ENCODE measurements around the gene EXOC4.

The EXOC4 gene

DNA sequence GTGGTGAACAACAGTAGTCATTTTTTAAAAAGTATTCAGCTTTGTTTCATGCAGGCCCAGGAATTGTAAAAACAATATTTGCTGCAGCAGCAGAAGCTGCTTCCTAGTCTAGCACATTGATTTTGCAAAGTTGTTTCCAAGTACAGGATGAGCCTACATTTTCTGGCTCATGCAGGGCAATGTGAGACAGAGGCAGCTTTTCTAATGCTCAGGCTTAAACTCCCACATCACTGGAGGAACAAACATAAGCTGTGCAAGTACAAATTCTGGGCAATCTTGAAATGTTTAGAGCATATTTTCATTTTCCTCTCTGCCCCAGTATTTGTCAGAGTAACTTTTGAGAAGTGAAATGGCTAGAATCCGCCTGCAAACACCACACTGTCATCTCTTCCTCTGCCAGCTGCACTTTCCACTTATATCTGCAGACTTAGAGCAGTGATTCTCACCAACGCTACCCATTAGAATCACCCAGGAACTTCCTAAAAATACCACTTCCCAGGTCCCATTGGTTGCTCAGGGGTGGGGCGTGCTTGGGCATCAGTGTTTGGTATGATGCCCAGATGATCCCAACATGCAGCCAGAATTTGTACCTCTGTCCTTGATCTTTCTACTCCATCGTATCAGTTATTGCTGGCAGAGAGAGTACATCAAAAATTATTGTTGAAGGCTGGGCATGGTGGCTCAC, 570.1 kb downstream of the EXOC4 start:
- no peak for DNase-seq
- H3K4me1 Mint-ChIP-seq (ENCODE audit: low read depth in 2 of 2): peaks cover 2 to 4% of the 10 kb centered on the region in 2 donors
- no peak overlapping the region for H3K27ac Mint-ChIP-seq
- H3K4me3 Mint-ChIP-seq: no peak overlapping the region
- no peak for ATAC-seq (replicated peaks)
- H3K9me3 Mint-ChIP-seq: no peaks in the 10 kb centered on the region
- H3K36me3 Mint-ChIP-seq (ENCODE audit: insufficient read depth): peaks cover 16% of the 10 kb centered on the region
- no peaks in the 10 kb centered on the region for H3K27me3 Mint-ChIP-seq

DNA sequence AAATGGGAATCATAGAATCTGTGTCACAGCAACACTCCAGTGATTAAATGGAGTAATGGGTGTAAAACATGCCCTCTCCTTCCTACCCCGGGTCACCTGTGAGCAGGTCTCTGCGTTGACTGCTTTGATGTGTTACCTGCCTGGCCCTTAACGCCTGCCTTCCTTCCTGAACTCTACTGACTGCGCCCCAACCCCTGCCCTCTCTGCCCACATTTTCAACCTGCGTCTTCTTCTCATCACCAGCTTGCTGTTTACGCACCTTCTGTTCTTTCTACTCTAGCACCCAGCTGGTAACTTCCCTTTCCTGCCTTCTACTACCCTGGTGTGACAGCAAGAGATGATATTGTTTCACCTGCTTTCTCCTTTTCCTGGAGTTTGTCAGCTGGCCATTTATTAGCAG, 571.3 kb downstream of the EXOC4 start:
- Mint-ChIP-seq H3K27me3 (no peaks in the 10 kb centered on the region), H3K9me3 (no peaks in the 10 kb centered on the region), H3K36me3 (ENCODE audit: insufficient read depth) (peaks cover 8% of the 10 kb centered on the region), H3K27ac (no peak overlapping the region), H3K4me1 (ENCODE audit: low read depth in 2 of 2) (peaks cover 2 to 4% of the 10 kb centered on the region in 2 donors), H3K4me3 (no peak overlapping the region)
- ATAC-seq (replicated peaks): no peak
- DNase-seq: no peak

- ATAC-seq (replicated peaks): no peak
These were observed 575.1 kb downstream of the EXOC4 start for GRCh38 chr7:133827707-133828623.

DNA sequence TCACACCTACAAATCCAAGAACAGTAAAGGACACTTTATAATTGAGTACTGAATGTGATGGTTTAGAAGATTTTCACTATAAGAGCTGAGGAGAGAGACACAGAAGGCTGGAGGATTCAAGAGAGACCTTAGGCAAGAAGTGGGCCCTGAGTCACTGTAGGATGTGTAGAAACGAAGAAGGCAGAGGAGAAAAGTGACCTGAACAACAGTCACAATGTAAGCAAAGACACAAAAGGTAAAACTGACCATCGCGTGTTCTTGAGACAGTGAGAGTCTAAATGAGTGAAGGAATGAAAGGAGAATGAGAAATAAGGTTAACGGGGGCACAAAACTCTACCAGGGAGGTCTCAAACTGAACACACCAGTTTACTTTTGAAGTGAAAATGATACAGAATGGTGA, 576.0 kb downstream of the EXOC4 start:
- Mint-ChIP-seq H3K4me3 (no peak overlapping the region), H3K27me3 (no peaks in the 10 kb centered on the region), H3K36me3 (ENCODE audit: insufficient read depth) (no peaks in the 10 kb centered on the region), H3K4me1 (ENCODE audit: low read depth in 2 of 2) (peaks cover 0 to 4% of the 10 kb centered on the region in 2 donors), H3K27ac (no peak overlapping the region), H3K9me3 (no peaks in the 10 kb centered on the region)
- no peak for ATAC-seq (replicated peaks)
- no peak for DNase-seq

More at GRCh38 chr7:133827707-133828623, 575.1 kb downstream of the EXOC4 start:
- H3K27ac Mint-ChIP-seq: no peak overlapping the region
- no peak overlapping the region for H3K4me3 Mint-ChIP-seq
- H3K36me3 Mint-ChIP-seq (ENCODE audit: insufficient read depth): peaks cover 4% of the 10 kb centered on the region
- no peaks in the 10 kb centered on the region for H3K9me3 Mint-ChIP-seq
- peaks cover 0 to 4% of the 10 kb centered on the region in 2 donors for H3K4me1 Mint-ChIP-seq (ENCODE audit: low read depth in 2 of 2)
- DNase-seq: no peak
- no peaks in the 10 kb centered on the region for H3K27me3 Mint-ChIP-seq

DNA sequence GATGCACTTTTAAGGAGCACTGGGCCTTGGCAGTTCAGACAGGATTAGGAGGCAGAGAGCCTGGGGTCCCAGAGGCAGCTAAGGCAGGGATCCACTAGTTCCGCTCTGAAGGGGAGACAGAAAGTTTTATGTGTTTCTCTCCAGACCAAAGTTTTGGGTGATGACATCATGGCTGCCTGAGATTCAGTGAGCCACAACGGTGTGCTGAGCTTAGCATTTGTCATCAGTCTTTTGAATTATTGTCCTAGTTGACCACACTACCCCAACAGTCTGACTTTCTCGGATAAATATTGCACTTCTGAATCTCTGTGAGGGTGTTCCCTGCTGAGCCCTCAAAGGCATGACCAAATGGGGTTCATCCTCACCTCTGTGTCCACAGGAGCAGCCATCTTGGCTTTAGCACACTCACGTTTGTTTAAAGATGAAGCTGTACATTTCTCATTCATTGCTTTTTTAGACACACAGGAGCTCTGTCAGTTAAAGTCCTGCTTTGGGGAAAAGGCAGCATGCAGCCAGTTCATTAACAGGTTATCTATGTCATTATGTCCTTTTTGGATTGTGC, 576.5 kb downstream of the EXOC4 start:
- no peaks in the 10 kb centered on the region for H3K27me3 Mint-ChIP-seq
- H3K27ac Mint-ChIP-seq: no peak overlapping the region
- DNase-seq: no peak
- H3K36me3 Mint-ChIP-seq (ENCODE audit: insufficient read depth): no peaks in the 10 kb centered on the region
- H3K4me1 Mint-ChIP-seq (ENCODE audit: low read depth in 2 of 2): peaks cover 0 to 4% of the 10 kb centered on the region in 2 donors
- no peak for ATAC-seq (replicated peaks)
- H3K4me3 Mint-ChIP-seq: no peak overlapping the region
- H3K9me3 Mint-ChIP-seq: no peaks in the 10 kb centered on the region

DNA sequence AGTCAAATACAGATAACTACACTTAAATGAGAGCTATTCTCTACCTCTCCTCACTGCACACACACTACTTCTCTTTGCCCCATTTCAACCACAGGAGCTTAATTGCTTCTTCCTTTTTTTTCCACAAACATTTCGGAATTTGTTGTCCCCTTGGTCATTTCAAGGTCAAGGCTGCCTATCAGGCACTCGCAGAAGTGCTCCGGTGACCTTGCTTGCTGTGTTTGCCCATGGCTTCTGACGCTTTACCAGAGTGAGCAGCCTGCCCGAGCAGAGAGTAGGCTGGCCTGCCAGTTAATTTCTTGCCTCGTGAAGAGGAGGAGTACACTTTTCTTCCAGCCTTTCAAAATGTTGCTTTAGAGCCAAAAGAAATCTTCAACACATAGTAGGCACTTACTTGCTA, 577.2 kb downstream of the EXOC4 start:
- H3K27ac Mint-ChIP-seq: no peak overlapping the region
- no peak overlapping the region for H3K4me3 Mint-ChIP-seq
- no peaks in the 10 kb centered on the region for H3K36me3 Mint-ChIP-seq (ENCODE audit: insufficient read depth)
- DNase-seq (no peak), ATAC-seq (replicated peaks) (no peak)
- no peaks in the 10 kb centered on the region for H3K4me1 Mint-ChIP-seq (ENCODE audit: low read depth in 2 of 2)
- H3K27me3 Mint-ChIP-seq: no peaks in the 10 kb centered on the region
- H3K9me3 Mint-ChIP-seq: no peaks in the 10 kb centered on the region

- no peaks in the 10 kb centered on the region for H3K27me3 Mint-ChIP-seq
- no peaks in the 10 kb centered on the region for H3K36me3 Mint-ChIP-seq (ENCODE audit: insufficient read depth)
- no peak overlapping the region for H3K27ac Mint-ChIP-seq
- no peak for ATAC-seq (replicated peaks)
- DNase-seq: no peak
- H3K4me3 Mint-ChIP-seq: no peak overlapping the region
- H3K9me3 Mint-ChIP-seq: peaks cover 1 to 4% of the 10 kb centered on the region in 2 donors
- peaks cover 0 to 2% of the 10 kb centered on the region in 2 donors for H3K4me1 Mint-ChIP-seq (ENCODE audit: low read depth in 2 of 2)
These were observed 583.8 kb downstream of the EXOC4 start for GRCh38 chr7:133836666-133837065.

DNA sequence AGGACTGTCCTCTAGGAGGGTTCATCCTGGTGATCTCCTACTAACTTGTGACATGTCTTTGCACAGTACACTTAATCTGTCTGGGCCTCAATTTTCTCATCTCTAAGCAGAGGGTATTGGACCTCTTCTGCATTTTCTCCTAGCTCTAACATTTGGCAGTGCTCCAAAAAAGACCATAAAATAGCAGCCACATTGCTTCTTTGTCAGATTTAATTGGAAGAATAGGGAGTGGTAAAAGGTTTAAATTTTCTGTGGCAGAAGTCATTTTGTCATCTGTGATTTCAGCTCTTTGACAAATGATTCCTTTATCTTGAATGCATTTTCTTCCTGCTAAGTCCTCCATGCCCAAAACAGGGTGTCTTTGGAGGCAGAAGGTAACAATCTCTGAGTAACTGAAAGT, 584.3 kb downstream of the EXOC4 start:
- no peak overlapping the region for H3K27ac Mint-ChIP-seq
- H3K36me3 Mint-ChIP-seq (ENCODE audit: insufficient read depth): no peaks in the 10 kb centered on the region
- no peaks in the 10 kb centered on the region for H3K27me3 Mint-ChIP-seq
- peaks cover 1 to 4% of the 10 kb centered on the region in 2 donors for H3K9me3 Mint-ChIP-seq
- no peak overlapping the region for H3K4me3 Mint-ChIP-seq
- H3K4me1 Mint-ChIP-seq (ENCODE audit: low read depth in 2 of 2): peaks cover 0 to 2% of the 10 kb centered on the region in 2 donors
- ATAC-seq (replicated peaks): no peak
- no peak for DNase-seq

DNA sequence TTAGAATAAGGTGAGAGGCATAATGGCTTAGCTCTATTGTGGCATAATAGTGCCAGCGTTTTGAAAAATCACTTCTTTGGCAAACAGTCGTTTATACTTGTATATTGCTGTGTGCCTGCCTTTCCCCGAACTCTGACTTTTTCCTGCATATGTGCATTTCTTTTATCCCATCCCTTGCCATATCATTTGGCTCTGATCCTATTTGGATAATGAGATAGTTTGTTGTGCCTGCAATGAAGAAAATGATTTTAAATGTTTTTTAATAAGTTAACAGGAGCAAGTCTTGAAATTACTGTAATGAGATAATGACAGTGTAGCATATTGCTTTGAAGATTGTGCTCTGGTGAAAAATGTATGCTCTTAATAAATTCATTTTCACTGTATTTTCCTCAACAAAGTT, 586.2 kb downstream of the EXOC4 start:
- H3K4me1 Mint-ChIP-seq (ENCODE audit: low read depth in 2 of 2): peaks cover 0 to 2% of the 10 kb centered on the region in 2 donors
- H3K9me3 Mint-ChIP-seq: peaks cover 1 to 4% of the 10 kb centered on the region in 2 donors
- no peaks in the 10 kb centered on the region for H3K27me3 Mint-ChIP-seq
- H3K4me3 Mint-ChIP-seq: no peak overlapping the region
- ATAC-seq (replicated peaks): no peak
- H3K27ac Mint-ChIP-seq: no peak overlapping the region
- no peaks in the 10 kb centered on the region for H3K36me3 Mint-ChIP-seq (ENCODE audit: insufficient read depth)
- no peak for DNase-seq

GRCh38 chr7:133843341-133843740, 590.5 kb downstream of the EXOC4 start:
- DNase-seq: no peak
- Mint-ChIP-seq H3K36me3 (ENCODE audit: insufficient read depth) (peaks cover 2% of the 10 kb centered on the region), H3K4me1 (ENCODE audit: low read depth in 2 of 2) (peaks cover 4 to 5% of the 10 kb centered on the region in 2 donors), H3K9me3 (peaks cover 1 to 4% of the 10 kb centered on the region in 2 donors), H3K27ac (no peak overlapping the region), H3K27me3 (no peaks in the 10 kb centered on the region), H3K4me3 (no peak overlapping the region)
- ATAC-seq (replicated peaks): no peak

DNA sequence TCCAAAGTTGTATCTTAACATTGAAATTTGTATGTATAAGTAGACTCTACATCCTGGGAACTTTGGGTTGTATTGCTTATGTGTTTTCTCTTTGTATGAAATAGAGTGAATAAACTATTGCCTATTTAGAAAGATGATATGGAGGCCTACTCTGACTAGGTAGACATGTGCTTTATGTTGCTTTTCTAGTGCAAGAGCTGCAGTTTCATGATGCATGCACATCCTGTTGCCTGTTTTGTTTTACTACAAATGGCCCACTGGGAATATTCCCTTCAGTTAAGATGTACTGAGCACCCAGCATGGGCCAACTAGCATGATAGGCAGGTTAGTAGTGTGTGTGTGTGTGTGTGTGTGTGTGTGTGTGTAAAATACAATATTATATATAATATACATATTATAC, 592.1 kb downstream of the EXOC4 start:
- peaks cover 1 to 2% of the 10 kb centered on the region in 2 donors for H3K9me3 Mint-ChIP-seq
- H3K27me3 Mint-ChIP-seq: no peaks in the 10 kb centered on the region
- DNase-seq (no peak), ATAC-seq (replicated peaks) (no peak)
- H3K4me3 Mint-ChIP-seq: no peak overlapping the region
- peaks cover 4 to 5% of the 10 kb centered on the region in 2 donors for H3K4me1 Mint-ChIP-seq (ENCODE audit: low read depth in 2 of 2)
- peaks cover 2% of the 10 kb centered on the region for H3K36me3 Mint-ChIP-seq (ENCODE audit: insufficient read depth)
- H3K27ac Mint-ChIP-seq: no peak overlapping the region

GRCh38 chr7:133846203-133846945, 593.5 kb downstream of the EXOC4 start:
- Mint-ChIP-seq H3K36me3 (ENCODE audit: insufficient read depth) (peaks cover 2% of the 10 kb centered on the region), H3K4me1 (ENCODE audit: low read depth in 2 of 2) (peaks cover 4% of the 10 kb centered on the region in 2 donors), H3K4me3 (no peak overlapping the region), H3K27ac (no peak overlapping the region), H3K9me3 (no peaks in the 10 kb centered on the region), H3K27me3 (no peaks in the 10 kb centered on the region)
- DNase-seq (no peak), ATAC-seq (replicated peaks) (no peak)
